ENCODE results near the gene RBMS3.
"Not testable (repeated sequence)": the region's sequence is repeated elsewhere in the genome, so short reads cannot be mapped to it uniquely, and the experiment has no call there.

The RBMS3 gene

DNA sequence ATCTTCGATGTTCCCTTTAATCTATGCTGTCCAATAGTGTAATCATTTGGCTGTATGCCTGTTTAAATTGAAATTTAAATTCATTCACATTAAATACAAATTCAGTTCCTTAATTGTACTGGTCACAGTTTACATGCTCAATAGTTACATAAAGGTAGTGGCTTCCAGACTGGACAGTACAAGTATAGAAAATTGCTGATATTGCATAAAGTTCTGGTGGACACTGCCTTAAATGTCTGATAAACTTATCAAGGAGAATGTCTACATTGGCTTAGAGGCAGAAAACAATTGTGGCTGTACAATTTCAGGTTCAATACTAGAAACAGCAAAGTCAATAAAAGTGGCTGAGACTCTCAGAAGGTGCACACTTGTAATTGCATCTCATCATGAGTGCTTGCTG, 365.2 kb downstream of the RBMS3 start:
- Mint-ChIP-seq H3K27ac (no peak overlapping the region), H3K4me1 (ENCODE audit: low read depth) (no peaks in the 10 kb centered on the region), H3K9me3 (no peaks in the 10 kb centered on the region), H3K4me3 (no peak overlapping the region), H3K36me3 (ENCODE audit: low read depth) (no peaks in the 10 kb centered on the region), H3K27me3 (no peaks in the 10 kb centered on the region)
- no peak for DNase-seq

- H3K4me3 Mint-ChIP-seq: no peak overlapping the region
- no peaks in the 10 kb centered on the region for H3K36me3 Mint-ChIP-seq (ENCODE audit: low read depth)
- no peaks in the 10 kb centered on the region for H3K27me3 Mint-ChIP-seq
- H3K27ac Mint-ChIP-seq: no peak overlapping the region
- no peaks in the 10 kb centered on the region for H3K4me1 Mint-ChIP-seq (ENCODE audit: low read depth)
- no peak for DNase-seq
- H3K9me3 Mint-ChIP-seq: no peaks in the 10 kb centered on the region
These were observed 369.1 kb downstream of the RBMS3 start for GRCh38 chr3:29649815-29650547.

- no peaks in the 10 kb centered on the region for H3K27me3 Mint-ChIP-seq
- H3K9me3 Mint-ChIP-seq: no peaks in the 10 kb centered on the region
- H3K4me3 Mint-ChIP-seq: no peak overlapping the region
- DNase-seq: no peak
- no peaks in the 10 kb centered on the region for H3K36me3 Mint-ChIP-seq (ENCODE audit: low read depth)
- no peak overlapping the region for H3K27ac Mint-ChIP-seq
- no peaks in the 10 kb centered on the region for H3K4me1 Mint-ChIP-seq (ENCODE audit: low read depth)
These were observed 372.8 kb downstream of the RBMS3 start for GRCh38 chr3:29653680-29654079.

DNA sequence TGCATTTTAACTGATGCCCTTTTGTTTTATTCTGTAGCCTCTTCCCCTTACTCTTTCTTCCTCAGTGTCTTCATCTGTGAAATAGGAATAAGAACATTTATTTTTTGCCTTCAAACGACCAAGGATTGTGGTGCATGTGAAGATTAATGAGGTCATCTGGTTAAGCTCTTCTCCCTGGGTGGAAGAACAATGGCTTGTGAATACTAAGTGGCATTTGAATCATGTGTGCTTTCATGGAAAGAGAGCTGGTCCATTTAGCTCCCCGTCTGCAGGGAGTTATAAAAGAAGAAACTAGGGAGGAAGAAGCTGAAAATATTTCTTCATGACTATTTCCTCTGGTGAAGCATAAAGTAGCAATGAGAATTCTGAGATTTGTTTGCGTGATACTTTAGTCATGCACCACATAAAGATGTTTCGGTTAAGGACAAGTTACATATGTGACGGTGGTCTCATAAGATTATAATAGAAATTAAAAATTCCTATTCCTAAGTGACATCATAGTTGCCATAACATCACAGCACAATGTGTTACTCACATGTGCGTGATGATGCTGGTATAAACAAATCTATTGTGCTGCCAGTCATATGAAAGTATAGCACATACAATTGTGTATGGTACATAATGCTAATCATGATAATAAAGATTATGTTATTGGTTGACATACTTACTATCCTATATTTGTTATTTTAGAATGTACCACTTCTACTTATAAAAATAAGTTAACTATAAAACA, 374.3 kb downstream of the RBMS3 start:
- no peaks in the 10 kb centered on the region for H3K36me3 Mint-ChIP-seq (ENCODE audit: low read depth)
- no peak overlapping the region for H3K4me3 Mint-ChIP-seq
- H3K27ac Mint-ChIP-seq: no peak overlapping the region
- H3K27me3 Mint-ChIP-seq: no peaks in the 10 kb centered on the region
- peaks cover under 1% of the 10 kb centered on the region for H3K9me3 Mint-ChIP-seq
- H3K4me1 Mint-ChIP-seq (ENCODE audit: low read depth): no peaks in the 10 kb centered on the region
- DNase-seq: no peak

DNA sequence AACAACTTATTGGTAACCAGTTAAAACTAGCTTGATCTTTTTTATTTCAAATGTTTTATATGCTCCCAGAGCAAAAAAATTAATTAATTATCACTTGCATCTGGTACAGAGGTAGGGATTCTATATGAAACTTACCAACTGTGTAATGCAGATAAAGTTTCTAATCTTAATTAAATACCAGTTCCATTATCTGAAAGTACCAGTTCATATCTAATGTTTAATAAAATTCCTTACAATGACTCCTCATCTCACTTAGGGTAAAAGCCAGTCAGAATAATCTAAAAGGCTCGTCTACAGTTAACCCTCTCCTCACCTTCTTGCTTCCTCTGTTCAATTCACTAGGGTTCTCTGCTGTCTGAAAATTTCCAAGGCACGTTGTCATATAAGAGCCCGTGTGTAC, 384.8 kb downstream of the RBMS3 start:
- peaks cover 4% of the 10 kb centered on the region for H3K9me3 Mint-ChIP-seq
- H3K27ac Mint-ChIP-seq: no peak overlapping the region
- no peak overlapping the region for H3K4me3 Mint-ChIP-seq
- no peak for DNase-seq
- H3K27me3 Mint-ChIP-seq: peaks cover 5% of the 10 kb centered on the region
- H3K4me1 Mint-ChIP-seq (ENCODE audit: low read depth): no peaks in the 10 kb centered on the region
- no peaks in the 10 kb centered on the region for H3K36me3 Mint-ChIP-seq (ENCODE audit: low read depth)

DNA sequence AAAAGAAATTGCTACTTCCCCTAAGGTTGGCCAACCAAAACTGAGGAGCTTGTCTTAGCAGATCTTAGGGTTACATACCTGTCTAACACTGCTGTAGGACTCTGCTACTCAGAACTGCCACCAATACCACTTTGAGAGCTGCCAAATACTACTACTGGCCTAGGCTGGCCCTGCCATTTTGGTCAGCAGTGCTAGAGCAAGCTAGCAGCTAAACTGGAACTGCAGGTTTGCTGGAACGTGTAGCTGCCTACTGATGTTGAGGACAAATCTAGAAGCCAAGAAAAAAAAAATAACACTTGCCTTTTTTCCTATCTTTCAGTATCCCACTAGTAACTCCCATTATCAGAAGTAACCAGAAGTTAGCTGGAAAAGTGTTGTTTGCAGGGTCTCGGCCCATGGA, 387.4 kb downstream of the RBMS3 start:
- H3K27me3 Mint-ChIP-seq: peaks cover 5% of the 10 kb centered on the region
- no peaks in the 10 kb centered on the region for H3K4me1 Mint-ChIP-seq (ENCODE audit: low read depth)
- H3K4me3 Mint-ChIP-seq: no peak overlapping the region
- no peaks in the 10 kb centered on the region for H3K36me3 Mint-ChIP-seq (ENCODE audit: low read depth)
- no peak for DNase-seq
- no peak overlapping the region for H3K27ac Mint-ChIP-seq
- peaks cover 11% of the 10 kb centered on the region for H3K9me3 Mint-ChIP-seq

DNA sequence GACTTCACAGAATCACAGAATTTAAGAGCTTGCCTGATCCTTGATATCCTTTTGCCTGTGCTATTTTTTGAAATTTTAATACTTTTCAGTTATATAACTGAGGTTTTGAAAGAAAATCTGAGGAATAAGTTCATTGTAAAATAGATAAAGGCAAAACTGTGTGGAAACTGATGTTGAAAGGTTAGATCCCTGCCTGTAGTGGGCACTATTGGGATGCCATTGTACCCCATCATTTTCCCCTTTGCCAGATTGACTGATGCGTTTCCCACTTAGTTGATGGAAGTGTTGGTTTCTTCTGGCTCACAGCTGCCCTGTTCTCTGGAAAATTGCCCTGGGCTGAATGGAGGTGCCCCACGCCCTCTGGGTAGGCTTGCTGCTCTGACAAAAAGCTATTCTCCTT, 387.9 kb downstream of the RBMS3 start:
- no peak overlapping the region for H3K4me3 Mint-ChIP-seq

GRCh38 chr3:29670476-29670875, 389.6 kb downstream of the RBMS3 start:
- H3K4me1 Mint-ChIP-seq (ENCODE audit: low read depth); DNase-seq; H3K36me3 Mint-ChIP-seq (ENCODE audit: low read depth); H3K27me3 Mint-ChIP-seq; H3K27ac Mint-ChIP-seq; H3K4me3 Mint-ChIP-seq: not testable (repeated sequence)
- peaks cover 11% of the 10 kb centered on the region for H3K9me3 Mint-ChIP-seq

More for the DNA sequence above, 387.9 kb downstream of the RBMS3 start:
- Mint-ChIP-seq H3K4me1 (ENCODE audit: low read depth) (no peaks in the 10 kb centered on the region), H3K36me3 (ENCODE audit: low read depth) (no peaks in the 10 kb centered on the region), H3K9me3 (peaks cover 11% of the 10 kb centered on the region), H3K27ac (no peak overlapping the region), H3K27me3 (peaks cover 5% of the 10 kb centered on the region)
- DNase-seq: no peak

GRCh38 chr3:29677421-29677820, 396.6 kb downstream of the RBMS3 start:
- Mint-ChIP-seq H3K4me3 (no peak overlapping the region), H3K9me3 (peaks cover 3% of the 10 kb centered on the region), H3K36me3 (ENCODE audit: low read depth) (no peaks in the 10 kb centered on the region), H3K27me3 (no peaks in the 10 kb centered on the region), H3K4me1 (ENCODE audit: low read depth) (no peaks in the 10 kb centered on the region), H3K27ac (no peak overlapping the region)
- DNase-seq: no peak

DNA sequence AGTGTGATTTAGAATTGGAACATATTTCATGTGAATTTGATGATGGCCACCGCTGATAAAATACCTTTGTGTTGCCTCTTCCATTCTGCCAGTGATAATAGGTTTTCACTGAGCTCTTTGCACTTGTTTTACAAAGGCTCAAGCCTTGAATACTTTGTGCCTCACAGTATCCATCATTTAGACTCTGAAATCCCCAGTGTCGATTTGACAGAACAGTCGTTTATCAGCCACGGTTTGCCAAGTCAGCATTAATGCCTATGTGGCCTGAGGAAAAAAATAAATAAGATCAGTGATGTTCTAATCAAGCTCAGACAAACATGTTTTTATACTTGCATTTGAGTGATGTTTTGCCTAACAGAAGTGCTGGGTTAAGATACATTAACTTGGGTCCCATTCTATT, 399.1 kb downstream of the RBMS3 start:
- Mint-ChIP-seq H3K9me3 (peaks cover 3% of the 10 kb centered on the region), H3K4me1 (ENCODE audit: low read depth) (peaks cover 7% of the 10 kb centered on the region), H3K27ac (no peak overlapping the region), H3K4me3 (no peak overlapping the region), H3K36me3 (ENCODE audit: low read depth) (no peaks in the 10 kb centered on the region), H3K27me3 (no peaks in the 10 kb centered on the region)
- no peak for DNase-seq

GRCh38 chr3:29683018-29683993, 402.4 kb downstream of the RBMS3 start:
- peaks cover 3% of the 10 kb centered on the region for H3K9me3 Mint-ChIP-seq
- no peaks in the 10 kb centered on the region for H3K36me3 Mint-ChIP-seq (ENCODE audit: low read depth)

GRCh38 chr3:29686889-29687592, 406.2 kb downstream of the RBMS3 start:
- no peak for DNase-seq

More at GRCh38 chr3:29683018-29683993, 402.4 kb downstream of the RBMS3 start:
- Mint-ChIP-seq H3K27ac (no peak overlapping the region), H3K4me1 (ENCODE audit: low read depth) (peaks cover 15% of the 10 kb centered on the region), H3K27me3 (peaks cover 4% of the 10 kb centered on the region), H3K4me3 (no peak overlapping the region)
- no peak for DNase-seq

DNA sequence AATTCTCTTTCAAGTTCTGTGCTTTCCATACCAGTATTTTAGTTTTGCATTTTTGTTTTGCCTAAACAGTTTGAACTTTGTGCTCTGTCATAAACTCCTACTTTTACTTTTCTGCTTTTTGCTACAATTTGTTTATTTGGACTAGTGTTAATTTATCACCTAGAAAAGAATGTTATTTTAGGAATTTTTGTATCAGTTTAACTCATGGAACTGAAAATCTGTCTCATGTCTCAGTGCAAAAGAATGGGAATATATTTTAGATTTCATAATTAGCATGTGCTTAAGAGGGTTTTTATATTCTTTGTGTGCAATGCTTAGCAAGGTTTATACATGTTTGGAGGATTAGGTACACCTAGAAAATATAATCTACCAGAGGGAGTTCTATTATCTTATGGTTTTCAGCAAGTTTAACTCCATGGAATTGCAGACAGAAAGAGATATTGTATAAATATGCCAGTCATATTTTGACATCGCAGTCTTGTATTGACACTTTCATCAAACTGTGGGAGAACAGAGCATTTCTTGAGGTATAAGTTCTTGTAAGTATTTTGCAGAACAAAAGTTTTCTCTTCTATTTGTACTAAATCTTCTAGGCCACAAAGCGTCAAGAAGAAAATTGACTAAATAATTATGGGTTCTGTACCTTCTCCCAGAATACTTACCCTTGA, 409.9 kb downstream of the RBMS3 start:
- no peak overlapping the region for H3K27ac Mint-ChIP-seq
- peaks cover 8% of the 10 kb centered on the region for H3K27me3 Mint-ChIP-seq
- no peaks in the 10 kb centered on the region for H3K36me3 Mint-ChIP-seq (ENCODE audit: low read depth)
- peaks cover 3% of the 10 kb centered on the region for H3K9me3 Mint-ChIP-seq
- peaks cover 8% of the 10 kb centered on the region for H3K4me1 Mint-ChIP-seq (ENCODE audit: low read depth)
- H3K4me3 Mint-ChIP-seq: no peak overlapping the region
- no peak for DNase-seq

More at GRCh38 chr3:29686889-29687592, 406.2 kb downstream of the RBMS3 start:
- H3K4me3 Mint-ChIP-seq: no peak overlapping the region
- peaks cover 8% of the 10 kb centered on the region for H3K27me3 Mint-ChIP-seq
- no peaks in the 10 kb centered on the region for H3K36me3 Mint-ChIP-seq (ENCODE audit: low read depth)
- H3K4me1 Mint-ChIP-seq (ENCODE audit: low read depth): peaks cover 15% of the 10 kb centered on the region
- peaks cover 3% of the 10 kb centered on the region for H3K9me3 Mint-ChIP-seq
- H3K27ac Mint-ChIP-seq: no peak overlapping the region
